ENCODE results near the gene USP12. TPM values are rescaled to one million over a fixed set of nuclear protein-coding genes. Genes with fewer than 3 reads are reported as not detected.

USP12 gene
- total and polyA plus RNA-seq, 9 donors = 9.5 to 23.6 (median 19.2) TPM

GRCh38 chr13:27027086-27027667, 144.4 kb downstream of the USP12 start:
- 85 to 93% (median 87%) methylated on average over 3 of the region's 3 CpGs for WGBS, 3 donors
- intact Hi-C loops (cut with DNase I) = no loop called here

GRCh38 chr13:27026396-27026795, 145.2 kb downstream of the USP12 start:
- TF ChIP-seq CTCF (IDR thresholded peaks at IDR 0.05) (no peak), EP300 (IDR thresholded peaks at IDR 0.05) (no peak), POLR2A (IDR thresholded peaks at IDR 0.05) (no peak)
- intact Hi-C loops (cut with DNase I) = no loop called here

More at GRCh38 chr13:27027086-27027667, 144.4 kb downstream of the USP12 start:
- no peaks in the 10 kb centered on the region for H3K4me1 ChIP-seq (ENCODE audit: insufficient read depth)
- no peaks in the 10 kb centered on the region for H3K9me3 ChIP-seq
- TF ChIP-seq POLR2A (IDR thresholded peaks at IDR 0.05) (no peak), EP300 (IDR thresholded peaks at IDR 0.05) (no peak), CTCF (IDR thresholded peaks at IDR 0.05) (no peak)
- no peaks in the 10 kb centered on the region for H3K36me3 ChIP-seq
- no peak overlapping the region for H3K27ac ChIP-seq
- no peak overlapping the region for H3K4me3 ChIP-seq
- H3K27me3 ChIP-seq = no peaks in the 10 kb centered on the region
- DNase-seq = no peak

GRCh38 chr13:27024776-27025492, 146.7 kb downstream of the USP12 start:
- Histone ChIP-seq H3K36me3 (no peaks in the 10 kb centered on the region), H3K4me3 (no peak overlapping the region), H3K27me3 (no peaks in the 10 kb centered on the region), H3K27ac (no peak overlapping the region), H3K9me3 (no peaks in the 10 kb centered on the region), H3K4me1 (ENCODE audit: insufficient read depth) (no peaks in the 10 kb centered on the region)
- no peak for DNase-seq
- TF ChIP-seq POLR2A (IDR thresholded peaks at IDR 0.05) (no peak), CTCF (IDR thresholded peaks at IDR 0.05) (no peak), EP300 (IDR thresholded peaks at IDR 0.05) (no peak)
- intact Hi-C loops (cut with DNase I) = no loop called here
- 83 to 88% (median 84%) methylated on average over 13 of the region's 13 CpGs for WGBS, 3 donors

More at GRCh38 chr13:27026396-27026795, 145.2 kb downstream of the USP12 start:
- Histone ChIP-seq H3K27ac (no peak overlapping the region), H3K27me3 (no peaks in the 10 kb centered on the region), H3K4me3 (no peak overlapping the region), H3K4me1 (ENCODE audit: insufficient read depth) (no peaks in the 10 kb centered on the region), H3K36me3 (no peaks in the 10 kb centered on the region), H3K9me3 (no peaks in the 10 kb centered on the region)
- WGBS, 3 donors = 80% methylated on average over 6 of the region's 6 CpGs
- no peak for DNase-seq

GRCh38 chr13:27024074-27024461, 147.5 kb downstream of the USP12 start:
- no peak for DNase-seq
- TF ChIP-seq CTCF (IDR thresholded peaks at IDR 0.05) = no peak
- TF ChIP-seq EP300 (IDR thresholded peaks at IDR 0.05) = no peak
- TF ChIP-seq POLR2A (IDR thresholded peaks at IDR 0.05) = no peak
- Histone ChIP-seq H3K4me1 (ENCODE audit: insufficient read depth) (no peaks in the 10 kb centered on the region), H3K4me3 (no peak overlapping the region), H3K27me3 (no peaks in the 10 kb centered on the region), H3K36me3 (no peaks in the 10 kb centered on the region), H3K27ac (no peak overlapping the region), H3K9me3 (no peaks in the 10 kb centered on the region)
- WGBS, 3 donors = 67 to 91% (median 76%) methylated on average over 2 of the region's 2 CpGs
- intact Hi-C loops (cut with DNase I) = no loop called here

All from ovary (tissue), 9 donors.